CD4-positive, CD25-positive, alpha-beta regulatory T cell (primary cell): ENCODE data around the gene GINS2. TPM values are rescaled to one million over a fixed set of nuclear protein-coding genes. Genes with fewer than 3 reads are reported as not detected.
A peak's percentile ranks its signal among the peaks of the same experiment; 100 is the strongest.

Source experiments
- ATAC-seq, 2 donors: fragments of 150-1000 bp; cut with Tn5 transposase; one replicate each; pipeline ENCODE4 v1.10.0; 2021; ENCODE audit warnings: low read depth in 2 of 2, moderate number of reproducible peaks in 2 of 2, moderate library complexity in 1 of 2
- DNase-seq, 3 donors: peaks; one replicate each; pipeline versions ENCODE4 v3.0.0 to v3.0.0-alpha.2; 2012 to 2022; ENCODE audit warnings: mixed read lengths in 1 of 3
- H3K27ac ChIP-seq: one replicate; pipeline ENCODE4 v1.7.0; 2013; ENCODE audit warnings: mild to moderate bottlenecking, low read length; ENCODE audit not compliant: insufficient read depth, poor library complexity, severe bottlenecking
- H3K27me3 ChIP-seq: one replicate; pipeline ENCODE4 v1.7.0; 2013; ENCODE audit warnings: low read length; ENCODE audit not compliant: control insufficient read depth, insufficient read depth
- H3K36me3 ChIP-seq: one replicate; pipeline ENCODE4 v1.7.0; 2013; ENCODE audit warnings: mild to moderate bottlenecking, low read length, moderate library complexity; ENCODE audit not compliant: control insufficient read depth, insufficient read depth
- H3K4me1 ChIP-seq: 2 replicates; pipeline ENCODE4 v1.7.0; 2013; ENCODE audit warnings: mild to moderate bottlenecking, low read length; ENCODE audit not compliant: insufficient read depth, control insufficient read depth, poor library complexity, severe bottlenecking
- H3K4me3 ChIP-seq: one replicate; pipeline ENCODE4 v1.7.0; 2013; ENCODE audit warnings: low read depth, mild to moderate bottlenecking, low read length, moderate library complexity
- H3K9me3 ChIP-seq, 2 experiments: 1 replicate in 1 of 2; 2 replicates in 1 of 2; pipeline ENCODE4 v1.7.0; 2013; ENCODE audit warnings: low read length in 2 of 2, mild to moderate bottlenecking in 1 of 2, moderate library complexity in 1 of 2; ENCODE audit not compliant: control insufficient read depth in 2 of 2
- H3K27ac Mint-ChIP-seq, 3 donors: one replicate each; pipeline ENCODE4 v1.8.0; 2020 to 2022; ENCODE audit warnings: mild to moderate bottlenecking in 3 of 3, mixed read lengths in 3 of 3, moderate library complexity in 2 of 3
- H3K27me3 Mint-ChIP-seq: one replicate; pipeline ENCODE4 v1.8.0; 2022; ENCODE audit warnings: mild to moderate bottlenecking, mixed read lengths
- H3K36me3 Mint-ChIP-seq: one replicate; pipeline ENCODE4 v1.8.0; 2020; ENCODE audit warnings: mixed read lengths
- H3K4me1 Mint-ChIP-seq, 4 donors: one replicate each; pipeline ENCODE4 v1.8.0; 2020 to 2022; ENCODE audit warnings: mixed read lengths in 4 of 4, mild to moderate bottlenecking in 1 of 4
- H3K4me3 Mint-ChIP-seq, 4 donors: one replicate each; pipeline ENCODE4 v1.8.0; 2020 to 2022; ENCODE audit warnings: mild to moderate bottlenecking in 4 of 4, mixed read lengths in 4 of 4, moderate library complexity in 3 of 4
- H3K9me3 Mint-ChIP-seq, 7 donors: one replicate each; pipeline ENCODE4 v1.8.0; 2020 to 2022; ENCODE audit warnings: mixed read lengths in 7 of 7, mild to moderate bottlenecking in 3 of 7, moderate library complexity in 2 of 7
- polyA plus RNA-seq, 4 donors: library from polyadenylated mRNA; unstranded; fragments of 300-500 nt; fragmentation: Illumina TruSeq; gene quantifications; one replicate each; pipeline ENCODE4 v1.2.3, GENCODE V29; 2021
- total RNA-seq: library from RNA; stranded (reverse); gene quantifications from one replicate; pipeline ENCODE4 v1.2.3, GENCODE V29; 2022

Gene GINS2
- total and polyA plus RNA-seq, 5 donors from 2014 or later: 2.9 to 5.1 (median 3.9) TPM

DNA sequence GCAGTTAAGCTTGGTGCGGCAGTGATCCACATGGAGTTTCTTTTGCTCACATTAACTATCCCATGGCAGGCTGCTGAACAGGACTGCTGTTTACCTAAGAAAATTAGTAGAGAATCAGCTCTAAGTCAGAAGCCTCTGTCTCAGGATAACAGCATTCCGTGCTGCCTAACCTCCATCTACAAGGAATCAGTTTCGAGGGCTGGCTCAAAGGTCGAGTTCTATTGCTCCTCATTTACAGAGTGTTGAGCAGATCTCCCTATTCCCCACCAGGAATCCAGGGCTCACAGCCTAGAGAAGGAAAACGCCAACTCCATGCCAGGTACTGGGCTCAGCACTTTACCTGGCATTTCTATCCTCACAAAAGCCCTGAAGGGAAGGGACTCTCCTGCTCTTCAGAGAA is 9.9 kb downstream of the GINS2 start:
- no peaks in the 10 kb centered on the region for H3K27me3 Mint-ChIP-seq
- H3K36me3 Mint-ChIP-seq: peaks cover 21% of the 10 kb centered on the region
- no peak overlapping the region for H3K4me3 Mint-ChIP-seq
- H3K4me1 ChIP-seq: no peaks in the 10 kb centered on the region
- peaks cover 20% of the 10 kb centered on the region for H3K36me3 ChIP-seq
- H3K27me3 ChIP-seq: no peaks in the 10 kb centered on the region
- H3K27ac ChIP-seq: no peak overlapping the region
- H3K27ac Mint-ChIP-seq: no peak overlapping the region
- no peaks in the 10 kb centered on the region for H3K9me3 Mint-ChIP-seq
- peaks cover 4 to 13% (median 10%) of the 10 kb centered on the region in 4 donors for H3K4me1 Mint-ChIP-seq
- DNase-seq (no peak), ATAC-seq (no peak)
- no peaks in the 10 kb centered on the region for H3K9me3 ChIP-seq
- no peak overlapping the region for H3K4me3 ChIP-seq

- Mint-ChIP-seq H3K36me3 (peaks cover 21% of the 10 kb centered on the region), H3K27me3 (no peaks in the 10 kb centered on the region), H3K27ac (no peak overlapping the region), H3K4me1 (peaks cover 4 to 11% (median 7%) of the 10 kb centered on the region in 4 donors), H3K4me3 (no peak overlapping the region), H3K9me3 (no peaks in the 10 kb centered on the region)
- DNase-seq: no peak
- Histone ChIP-seq H3K9me3 (no peaks in the 10 kb centered on the region), H3K27me3 (no peaks in the 10 kb centered on the region), H3K4me3 (no peak overlapping the region), H3K4me1 (no peaks in the 10 kb centered on the region), H3K27ac (no peak overlapping the region), H3K36me3 (peaks cover 24% of the 10 kb centered on the region)
- no peak for ATAC-seq
These were observed 10.7 kb downstream of the GINS2 start for GRCh38 chr16:85678016-85678415.

DNA sequence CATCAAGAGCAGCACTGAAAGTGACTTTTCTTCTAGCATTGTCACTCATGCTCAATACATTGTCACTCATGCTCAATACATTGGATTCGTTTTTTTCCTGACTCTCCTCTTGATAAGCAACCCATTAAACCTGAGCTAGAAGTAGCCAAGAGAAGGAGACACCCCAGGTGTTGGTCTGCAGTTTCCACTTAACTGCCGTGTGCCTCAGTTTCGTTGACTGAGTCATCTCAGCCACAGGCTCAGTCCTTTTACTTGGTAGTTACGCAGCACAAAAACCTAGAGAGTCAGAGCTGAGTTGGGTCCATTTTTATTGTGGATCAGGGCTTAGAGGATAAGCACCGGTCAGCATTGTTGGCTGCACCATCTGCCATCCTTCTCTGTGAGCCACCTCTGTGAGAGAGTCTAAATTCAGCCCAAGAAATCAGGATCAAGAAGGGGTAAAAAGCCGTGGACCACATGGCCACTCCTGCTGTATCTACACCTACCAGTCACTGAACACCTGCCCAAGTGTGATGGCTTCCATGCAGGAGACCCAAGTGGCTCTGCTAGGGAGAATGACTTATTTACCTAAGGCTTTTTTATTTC is 11.3 kb downstream of the GINS2 start:
- Mint-ChIP-seq H3K4me3 (no peak overlapping the region), H3K4me1 (peaks cover 4 to 11% (median 7%) of the 10 kb centered on the region in 4 donors), H3K36me3 (peaks cover 26% of the 10 kb centered on the region), H3K27ac (no peak overlapping the region), H3K9me3 (no peaks in the 10 kb centered on the region), H3K27me3 (no peaks in the 10 kb centered on the region)
- no peak overlapping the region for H3K4me3 ChIP-seq
- H3K27ac ChIP-seq: no peak overlapping the region
- H3K27me3 ChIP-seq: no peaks in the 10 kb centered on the region
- ATAC-seq: no peak
- no peak for DNase-seq
- H3K4me1 ChIP-seq: no peaks in the 10 kb centered on the region
- no peaks in the 10 kb centered on the region for H3K9me3 ChIP-seq
- peaks cover 27% of the 10 kb centered on the region for H3K36me3 ChIP-seq

DNA sequence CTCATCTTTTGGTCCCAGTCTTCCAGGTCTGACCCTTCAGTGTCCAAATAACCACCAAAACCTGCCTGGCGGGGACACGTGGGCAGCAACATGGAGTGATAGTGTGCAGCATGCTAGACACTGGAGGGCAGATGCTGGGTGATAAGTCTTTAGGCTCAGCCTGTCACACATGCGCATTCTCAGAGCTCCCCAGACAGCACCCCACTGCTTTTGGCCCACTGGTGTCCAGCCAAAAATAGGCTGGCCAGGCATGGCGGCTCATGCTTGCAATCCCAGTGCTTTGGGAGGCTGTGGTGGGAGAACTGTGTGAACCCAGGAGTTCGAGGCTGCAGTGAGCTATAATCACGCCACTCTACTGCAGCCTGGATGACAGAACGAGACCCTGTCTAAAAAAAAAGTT is 12.3 kb downstream of the GINS2 start:
- Mint-ChIP-seq H3K27ac (no peak overlapping the region), H3K4me3 (no peak overlapping the region), H3K27me3 (no peaks in the 10 kb centered on the region), H3K9me3 (no peaks in the 10 kb centered on the region), H3K4me1 (peaks cover 4 to 11% (median 7%) of the 10 kb centered on the region in 4 donors), H3K36me3 (peaks cover 29% of the 10 kb centered on the region)
- Histone ChIP-seq H3K36me3 (peaks cover 33% of the 10 kb centered on the region), H3K27me3 (no peaks in the 10 kb centered on the region), H3K27ac (no peak overlapping the region), H3K9me3 (no peaks in the 10 kb centered on the region), H3K4me1 (no peaks in the 10 kb centered on the region), H3K4me3 (no peak overlapping the region)
- no peak for ATAC-seq
- no peak for DNase-seq

DNA sequence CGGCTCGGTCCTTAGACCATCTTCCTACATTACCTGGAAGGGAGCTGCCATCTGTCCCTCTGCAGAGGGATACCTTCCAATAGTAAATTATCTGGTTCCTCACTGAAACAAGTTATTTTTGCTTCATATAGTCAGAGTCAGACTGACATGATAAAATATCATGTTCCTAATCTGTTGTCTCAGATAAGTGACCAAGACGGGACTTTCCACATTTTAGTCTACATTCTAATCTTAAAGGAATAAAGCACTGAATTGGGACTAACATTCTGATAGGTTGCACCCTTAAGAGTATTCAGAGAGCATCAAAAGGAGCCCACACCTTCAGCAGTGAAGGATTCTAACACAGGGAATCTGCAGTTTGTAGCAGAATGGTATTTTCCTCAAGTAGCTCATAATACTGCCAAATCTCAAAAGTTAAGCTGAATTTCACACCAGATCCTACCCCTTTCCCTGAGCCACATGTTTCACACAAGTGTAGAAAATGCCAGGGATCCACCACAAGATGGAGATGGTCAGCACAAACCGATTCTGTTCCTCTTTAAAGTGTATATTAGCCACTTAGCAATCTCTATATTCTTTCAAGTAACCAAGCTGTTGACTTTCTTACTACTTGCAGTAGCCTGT is 13.4 kb downstream of the GINS2 start:
- H3K4me3 Mint-ChIP-seq: no peak overlapping the region
- H3K27ac Mint-ChIP-seq: peak overlapping the region; percentile 41 to 85 (median 68)
- H3K27ac ChIP-seq: no peak overlapping the region
- H3K9me3 Mint-ChIP-seq: no peaks in the 10 kb centered on the region
- peaks cover 36% of the 10 kb centered on the region for H3K36me3 ChIP-seq
- H3K27me3 Mint-ChIP-seq: no peaks in the 10 kb centered on the region
- no peaks in the 10 kb centered on the region for H3K4me1 ChIP-seq
- peaks cover 1 to 8% (median 4%) of the 10 kb centered on the region in 4 donors for H3K4me1 Mint-ChIP-seq
- H3K4me3 ChIP-seq: no peak overlapping the region
- no peak for ATAC-seq
- H3K27me3 ChIP-seq: no peaks in the 10 kb centered on the region
- H3K9me3 ChIP-seq: no peaks in the 10 kb centered on the region
- peak in 1 of 3 donors; percentile 20 for DNase-seq
- peaks cover 32% of the 10 kb centered on the region for H3K36me3 Mint-ChIP-seq

- Mint-ChIP-seq H3K4me3 (no peak overlapping the region), H3K36me3 (peaks cover 33% of the 10 kb centered on the region), H3K27ac (peak overlapping the region; percentile 27 to 85 (median 68)), H3K27me3 (no peaks in the 10 kb centered on the region), H3K4me1 (peaks cover 0 to 5% (median 2%) of the 10 kb centered on the region in 4 donors), H3K9me3 (no peaks in the 10 kb centered on the region)
- Histone ChIP-seq H3K4me1 (no peaks in the 10 kb centered on the region), H3K4me3 (no peak overlapping the region), H3K27me3 (no peaks in the 10 kb centered on the region), H3K36me3 (peaks cover 41% of the 10 kb centered on the region), H3K27ac (no peak overlapping the region), H3K9me3 (no peaks in the 10 kb centered on the region)
- ATAC-seq (no peak), DNase-seq (peak in 1 of 3 donors; percentile 30)
These were observed 13.9 kb downstream of the GINS2 start for GRCh38 chr16:85674828-85675227.

DNA sequence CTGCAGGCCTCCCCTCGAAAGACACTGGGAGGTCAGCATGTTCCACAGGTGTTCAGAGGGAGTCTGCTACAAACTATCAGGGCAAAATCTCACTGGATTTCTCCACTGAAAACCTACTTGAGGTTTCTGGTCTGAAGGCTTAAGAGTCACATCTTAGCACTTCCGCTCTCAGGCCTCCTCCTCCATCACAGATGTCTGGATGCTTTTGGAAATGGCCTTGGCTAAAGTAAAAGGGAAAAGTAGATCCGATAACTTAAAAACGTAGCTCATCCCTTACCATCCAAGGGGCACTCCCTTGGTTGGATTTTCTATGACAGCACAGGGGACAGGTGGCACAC is 14.4 kb downstream of the GINS2 start:
- Histone ChIP-seq H3K36me3 (peaks cover 44% of the 10 kb centered on the region), H3K27me3 (no peaks in the 10 kb centered on the region), H3K27ac (no peak overlapping the region), H3K4me1 (no peaks in the 10 kb centered on the region), H3K9me3 (no peaks in the 10 kb centered on the region), H3K4me3 (no peak overlapping the region)
- H3K9me3 Mint-ChIP-seq: no peaks in the 10 kb centered on the region
- H3K36me3 Mint-ChIP-seq: peaks cover 29% of the 10 kb centered on the region
- ATAC-seq (no peak), DNase-seq (no peak)
- no peak overlapping the region for H3K4me3 Mint-ChIP-seq
- H3K27me3 Mint-ChIP-seq: no peaks in the 10 kb centered on the region
- H3K4me1 Mint-ChIP-seq: peaks cover 0 to 5% (median 2%) of the 10 kb centered on the region in 4 donors
- H3K27ac Mint-ChIP-seq: peak overlapping the region in 2 of 3 donors; percentile 68 to 85
